ENCODE results near the gene BIN1. TPM values are rescaled to one million over a fixed set of nuclear protein-coding genes. Genes with fewer than 3 reads are reported as not detected.

The BIN1 gene
- polyA plus RNA-seq, 1 donor (not counting 4 experiments of a cell fraction or from before 2014, with no cell fraction given) = 5.4 TPM

DNA sequence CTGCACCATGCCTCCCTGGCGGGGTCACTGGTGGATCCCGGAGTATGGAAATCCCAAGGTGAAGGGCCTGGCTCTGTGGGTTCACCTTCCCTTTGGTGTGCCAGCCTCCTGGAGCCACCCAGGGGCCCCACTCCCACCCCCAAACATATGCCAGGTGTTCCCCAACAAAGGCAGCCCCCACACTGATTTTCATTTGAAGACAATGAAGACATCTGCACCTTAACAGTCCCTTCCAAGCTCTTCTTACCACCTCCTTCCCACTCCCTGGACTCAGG is 11.7 kb downstream of the BIN1 start:
- H3K27me3 ChIP-seq (ENCODE audit: control insufficient read depth, extremely low read depth, insufficient read depth, low read length) = no peaks in the 10 kb centered on the region
- H3K9me1 ChIP-seq (ENCODE audit: control insufficient read depth, extremely low read depth, insufficient read depth, low read length) = no peaks in the 10 kb centered on the region
- no peak overlapping the region for H3K9ac ChIP-seq (ENCODE audit: control insufficient read depth, extremely low read depth, insufficient read depth, low read length)
- H3K27ac ChIP-seq (ENCODE audit: control insufficient read depth, insufficient read depth, low read length) = no peak overlapping the region
- TF ChIP-seq EZH2 (IDR thresholded peaks at IDR 0.05; ENCODE audit: low read length) = no peak
- TF ChIP-seq, protein P1, sequence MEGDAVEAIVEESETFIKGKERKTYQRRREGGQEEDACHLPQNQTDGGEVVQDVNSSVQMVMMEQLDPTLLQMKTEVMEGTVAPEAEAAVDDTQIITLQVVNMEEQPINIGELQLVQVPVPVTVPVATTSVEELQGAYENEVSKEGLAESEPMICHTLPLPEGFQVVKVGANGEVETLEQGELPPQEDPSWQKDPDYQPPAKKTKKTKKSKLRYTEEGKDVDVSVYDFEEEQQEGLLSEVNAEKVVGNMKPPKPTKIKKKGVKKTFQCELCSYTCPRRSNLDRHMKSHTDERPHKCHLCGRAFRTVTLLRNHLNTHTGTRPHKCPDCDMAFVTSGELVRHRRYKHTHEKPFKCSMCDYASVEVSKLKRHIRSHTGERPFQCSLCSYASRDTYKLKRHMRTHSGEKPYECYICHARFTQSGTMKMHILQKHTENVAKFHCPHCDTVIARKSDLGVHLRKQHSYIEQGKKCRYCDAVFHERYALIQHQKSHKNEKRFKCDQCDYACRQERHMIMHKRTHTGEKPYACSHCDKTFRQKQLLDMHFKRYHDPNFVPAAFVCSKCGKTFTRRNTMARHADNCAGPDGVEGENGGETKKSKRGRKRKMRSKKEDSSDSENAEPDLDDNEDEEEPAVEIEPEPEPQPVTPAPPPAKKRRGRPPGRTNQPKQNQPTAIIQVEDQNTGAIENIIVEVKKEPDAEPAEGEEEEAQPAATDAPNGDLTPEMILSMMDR (optimal IDR thresholded peaks at IDR 0.05 in 1 of 3, IDR thresholded peaks at IDR 0.05 in 1 of 3, conservative IDR thresholded peaks at IDR 0.05 in 1 of 3; ENCODE audit: extremely low read depth in 1 of 3, insufficient read depth in 2 of 3, low read length in 3 of 3) = no peak
- H3K9me3 ChIP-seq (ENCODE audit: control insufficient read depth, low read depth, low read length) = no peaks in the 10 kb centered on the region
- H3K79me2 ChIP-seq (ENCODE audit: control insufficient read depth, insufficient read depth, low read length) = no peaks in the 10 kb centered on the region
- no peak overlapping the region for H2AFZ ChIP-seq (ENCODE audit: control insufficient read depth, low read length)
- H3K4me3 ChIP-seq (ENCODE audit: control insufficient read depth in 2 of 3, extremely low read depth in 1 of 3, insufficient read depth in 2 of 3, low read depth in 1 of 3, low read length in 3 of 3) = no peak overlapping the region
- FAIRE-seq = no peak
- no peaks in the 10 kb centered on the region for H4K20me1 ChIP-seq (ENCODE audit: control insufficient read depth, extremely low read depth, insufficient read depth, low read length)
- DNase-seq (ENCODE audit: low read depth, low spot score) = no peak
- dilution Hi-C loops (cut with MboI; ENCODE audit: extremely low pct_ligation_motif_present, low sequenced_read_pairs) = no loop called here
- peaks cover 5% of the 10 kb centered on the region for H3K4me1 ChIP-seq (ENCODE audit: control insufficient read depth, extremely low read depth, insufficient read depth, low read length)
- no peaks in the 10 kb centered on the region for H3K36me3 ChIP-seq (ENCODE audit: control insufficient read depth in 2 of 2, extremely low read depth in 1 of 2, insufficient read depth in 2 of 2, low read length in 2 of 2)
- no peak overlapping the region for H3K4me2 ChIP-seq (ENCODE audit: control insufficient read depth, extremely low read depth, insufficient read depth, low read depth, low read length)

DNA sequence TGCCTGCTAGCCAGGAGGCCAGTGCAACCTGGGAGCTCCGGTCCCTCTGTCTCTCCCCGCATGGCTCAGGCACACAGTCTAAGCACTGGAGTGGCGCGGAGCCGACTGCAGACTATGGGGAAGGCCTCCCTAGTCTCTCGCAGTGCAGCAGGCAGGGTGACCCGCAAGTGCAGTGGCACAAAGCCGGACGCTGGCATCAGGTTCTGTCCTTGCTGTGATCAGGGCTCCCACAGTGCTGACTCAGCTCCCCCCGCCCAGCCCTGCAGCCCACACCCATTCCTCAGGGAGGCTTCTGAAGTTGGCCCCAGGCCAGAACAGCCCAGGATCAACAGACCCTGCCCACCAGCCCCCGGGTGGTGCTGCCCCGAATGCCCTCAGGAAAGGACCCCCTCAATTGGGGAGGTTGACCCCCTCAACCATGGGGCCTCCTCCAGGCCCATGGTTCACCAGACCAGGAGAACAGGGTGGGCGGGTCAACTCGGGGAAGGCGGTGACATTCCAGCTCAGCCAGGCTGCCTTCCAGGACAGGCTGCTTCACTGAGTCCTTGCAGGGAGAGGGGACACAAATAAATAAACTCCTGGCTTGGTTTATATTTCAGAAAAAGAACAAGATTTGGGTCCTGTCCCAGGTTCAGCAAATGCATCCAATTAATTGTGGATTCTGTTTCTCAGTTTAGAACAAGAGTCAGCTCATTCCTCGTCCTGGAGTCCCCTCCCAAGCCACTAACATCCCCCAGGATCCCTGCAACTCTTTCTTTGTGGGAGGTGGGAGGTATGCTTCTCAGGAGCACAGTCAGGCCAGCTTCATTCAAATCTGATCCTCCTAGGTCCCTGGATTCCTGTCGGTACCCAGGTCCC is 12.2 kb downstream of the BIN1 start:
- no peaks in the 10 kb centered on the region for H4K20me1 ChIP-seq (ENCODE audit: control insufficient read depth, extremely low read depth, insufficient read depth, low read length)
- dilution Hi-C loops (cut with MboI; ENCODE audit: extremely low pct_ligation_motif_present, low sequenced_read_pairs) = no loop called here
- no peaks in the 10 kb centered on the region for H3K36me3 ChIP-seq (ENCODE audit: control insufficient read depth in 2 of 2, extremely low read depth in 1 of 2, insufficient read depth in 2 of 2, low read length in 2 of 2)
- no peaks in the 10 kb centered on the region for H3K9me1 ChIP-seq (ENCODE audit: control insufficient read depth, extremely low read depth, insufficient read depth, low read length)
- no peaks in the 10 kb centered on the region for H3K27me3 ChIP-seq (ENCODE audit: control insufficient read depth, extremely low read depth, insufficient read depth, low read length)
- peaks cover 5% of the 10 kb centered on the region for H3K4me1 ChIP-seq (ENCODE audit: control insufficient read depth, extremely low read depth, insufficient read depth, low read length)
- no peak overlapping the region for H3K9ac ChIP-seq (ENCODE audit: control insufficient read depth, extremely low read depth, insufficient read depth, low read length)
- no peak overlapping the region for H3K27ac ChIP-seq (ENCODE audit: control insufficient read depth, insufficient read depth, low read length)
- no peaks in the 10 kb centered on the region for H3K79me2 ChIP-seq (ENCODE audit: control insufficient read depth, insufficient read depth, low read length)
- no peak overlapping the region for H3K4me3 ChIP-seq (ENCODE audit: control insufficient read depth in 2 of 3, extremely low read depth in 1 of 3, insufficient read depth in 2 of 3, low read depth in 1 of 3, low read length in 3 of 3)
- no peak for FAIRE-seq
- no peaks in the 10 kb centered on the region for H3K9me3 ChIP-seq (ENCODE audit: control insufficient read depth, low read depth, low read length)
- TF ChIP-seq, protein P1 (optimal IDR thresholded peaks at IDR 0.05 in 1 of 3, IDR thresholded peaks at IDR 0.05 in 1 of 3, conservative IDR thresholded peaks at IDR 0.05 in 1 of 3; ENCODE audit: extremely low read depth in 1 of 3, insufficient read depth in 2 of 3, low read length in 3 of 3) = no peak
- H2AFZ ChIP-seq (ENCODE audit: control insufficient read depth, low read length) = no peak overlapping the region
- DNase-seq (ENCODE audit: low read depth, low spot score) = no peak
- H3K4me2 ChIP-seq (ENCODE audit: control insufficient read depth, extremely low read depth, insufficient read depth, low read depth, low read length) = no peak overlapping the region
